Subcutaneous adipose tissue (tissue), 4 donors: Measurements from ENCODE around the gene LRRC18. TPM values are rescaled to one million over a fixed set of nuclear protein-coding genes. Genes with fewer than 3 reads are reported as not detected.

Source experiments
- CTCF ChIP-seq: fragments of 450-650 bp; IDR thresholded peaks from one replicate; pipeline ENCODE4 v1.5.1; 2016; ENCODE audit warnings: low read depth, mild to moderate bottlenecking, control low read depth, antibody characterized with exemption, moderate library complexity
- total RNA-seq, 4 donors: library from RNA; depleted of rRNA; stranded (reverse); fragments of >200 nt; gene quantifications; one replicate each; pipeline ENCODE4 v1.1.0, GENCODE V29; 2016

The LRRC18 gene
- total RNA-seq, 4 donors from 2014 or later = not detected

GRCh38 chr10:48958598-48959190 is 19.1 kb upstream of the LRRC18 start:
- TF ChIP-seq CTCF = no peak

- no peak for TF ChIP-seq CTCF
These were observed 17.9 kb upstream of the LRRC18 start for GRCh38 chr10:48957361-48958151.

GRCh38 chr10:48951707-48952106 is 12.1 kb upstream of the LRRC18 start:
- TF ChIP-seq CTCF = no peak

GRCh38 chr10:48948470-48949037 is 8.9 kb upstream of the LRRC18 start:
- TF ChIP-seq CTCF = no peak

- TF ChIP-seq CTCF = no peak
These were observed 8.2 kb upstream of the LRRC18 start for GRCh38 chr10:48947690-48948469.

GRCh38 chr10:48946891-48947500 is 7.4 kb upstream of the LRRC18 start:
- no peak for TF ChIP-seq CTCF
